GM19193 (cell line): Measurements from ENCODE around the gene FGFR1OP2.

Experiments
- POLR2A ChIP-seq: IDR thresholded peaks from 4 replicates; pipeline ENCODE4 v1.6.1; 2011; ENCODE audit not compliant: insufficient read depth, insufficient read length; ENCODE audit errors: extremely low read depth

The FGFR1OP2 gene

DNA sequence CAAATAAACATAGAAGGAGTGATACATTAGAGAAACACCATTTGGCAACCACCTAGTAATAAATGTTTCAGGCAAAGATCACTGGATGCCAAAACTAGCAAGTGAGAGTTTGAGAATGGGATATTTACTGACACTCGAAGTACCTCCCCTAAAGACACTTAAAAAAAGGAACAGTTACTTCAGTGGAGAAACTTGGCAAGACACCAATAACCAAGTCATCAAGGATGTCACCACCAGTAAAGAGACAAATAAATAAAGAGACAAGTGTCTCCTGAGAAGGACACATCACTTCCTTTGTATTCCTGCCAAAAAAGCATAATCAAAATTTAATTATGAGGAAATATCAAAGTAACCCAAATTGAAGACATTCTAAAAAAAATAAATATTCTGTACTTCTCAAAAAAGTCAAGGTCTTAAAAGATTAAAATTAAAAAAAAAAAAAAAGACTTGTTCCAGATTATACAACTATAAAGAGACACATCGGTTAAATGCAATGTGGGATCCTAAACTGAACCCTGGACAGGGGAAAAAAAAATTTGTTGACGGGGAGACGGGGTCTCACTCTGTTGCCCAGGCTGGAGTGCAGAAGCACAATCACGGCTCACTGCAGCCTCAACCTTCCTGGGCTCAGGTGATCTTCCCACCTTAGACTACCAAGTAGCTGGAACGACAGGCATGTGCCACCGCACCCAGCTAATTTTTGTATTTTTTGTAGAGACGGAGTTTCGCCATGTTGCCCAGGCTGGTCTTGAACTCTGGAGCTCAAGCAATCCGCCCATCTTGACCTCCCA is 49.6 kb downstream of the FGFR1OP2 start:
- no peak for TF ChIP-seq POLR2A

DNA sequence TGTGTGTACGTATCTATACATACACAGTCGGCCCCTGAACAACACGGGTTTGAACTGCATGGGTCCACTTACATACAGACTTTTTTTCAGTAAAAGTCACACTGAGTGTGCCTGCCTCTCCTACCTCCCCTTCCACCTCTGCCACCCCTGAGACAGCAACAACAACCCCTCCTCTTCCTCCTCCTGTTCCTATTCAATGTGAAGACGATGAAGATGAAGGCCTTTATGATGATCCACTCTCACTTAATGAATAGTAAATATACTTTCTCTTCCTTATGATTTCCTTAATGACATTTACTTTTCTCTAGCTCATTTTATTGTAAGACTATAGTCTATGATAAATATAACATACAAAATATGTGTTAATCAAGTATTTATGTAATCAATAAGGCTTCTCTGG is 50.4 kb downstream of the FGFR1OP2 start:
- no peak for TF ChIP-seq POLR2A

DNA sequence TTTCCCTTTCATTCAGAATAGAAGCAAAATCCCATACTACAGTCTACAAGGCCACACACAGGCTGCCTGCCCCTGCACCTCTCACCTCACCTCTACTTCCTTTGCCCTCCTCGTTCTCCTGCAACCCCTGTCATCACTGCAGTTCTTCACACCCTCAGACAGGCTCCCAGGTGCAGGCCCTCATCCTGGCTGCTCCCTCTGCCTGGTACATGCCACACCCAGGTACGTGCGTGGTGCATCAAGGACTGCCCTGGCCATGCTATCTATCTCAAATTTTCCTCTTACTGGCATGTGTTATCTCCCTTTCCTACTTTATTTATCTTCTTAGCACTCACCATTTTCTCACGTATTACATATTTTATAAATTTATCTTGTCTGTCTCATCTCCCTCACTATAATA is 51.6 kb downstream of the FGFR1OP2 start:
- no peak for TF ChIP-seq POLR2A

DNA sequence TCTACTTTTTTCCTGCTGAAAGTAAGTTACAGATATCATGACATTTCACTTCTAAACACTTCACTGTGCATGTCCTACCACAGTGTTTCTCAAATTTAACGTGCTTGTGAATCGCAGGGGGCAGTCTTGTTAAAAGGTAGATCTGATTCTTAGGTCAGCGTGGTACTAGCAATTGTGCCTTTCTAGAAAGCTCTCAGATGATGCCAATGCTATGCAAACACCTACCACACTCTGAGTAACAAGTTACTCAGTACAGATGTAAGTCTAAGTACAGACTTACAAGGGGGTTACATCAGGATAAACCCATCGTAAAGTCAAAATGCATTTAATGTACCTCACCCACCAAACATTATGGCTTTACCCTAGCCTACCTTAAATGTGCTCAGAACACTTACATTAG is 53.6 kb downstream of the FGFR1OP2 start:
- no peak for TF ChIP-seq POLR2A

DNA sequence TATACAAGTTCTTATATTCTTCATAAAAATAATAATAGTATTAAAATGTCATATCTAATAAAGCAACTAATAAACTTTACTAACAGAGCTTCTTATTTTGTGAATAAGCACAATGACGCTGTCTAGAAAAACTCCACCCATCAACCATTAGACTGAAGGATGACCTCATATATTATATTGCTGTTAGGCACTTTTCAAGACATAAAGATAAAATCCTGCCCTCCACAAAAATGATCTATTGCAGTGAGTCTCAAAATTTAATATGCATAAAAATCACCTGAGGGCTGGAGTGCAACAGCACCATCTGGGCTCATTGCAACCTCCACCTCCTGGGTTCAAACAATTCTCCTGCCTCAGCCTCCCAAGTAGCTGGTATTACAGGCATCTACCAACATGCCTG is 55.8 kb downstream of the FGFR1OP2 start:
- TF ChIP-seq POLR2A = no peak

DNA sequence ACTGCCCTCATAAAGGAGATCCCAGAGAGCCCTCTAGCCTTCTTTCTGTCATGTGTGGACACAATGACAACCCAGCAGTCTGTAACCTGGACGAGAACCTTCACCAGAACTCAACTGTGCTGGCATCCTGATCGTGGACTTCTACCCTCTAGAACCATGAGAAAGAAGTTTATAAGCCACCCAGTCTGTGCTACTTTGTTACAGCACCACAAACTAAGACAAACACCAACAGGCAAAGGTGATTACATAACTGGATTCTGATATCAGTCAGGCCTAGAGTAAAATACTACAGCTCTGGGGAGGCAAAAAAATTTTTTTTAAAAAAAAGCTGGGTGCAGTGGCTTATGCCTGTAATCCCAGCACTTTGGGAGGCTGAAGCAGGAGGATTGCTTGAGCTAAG is 57.4 kb downstream of the FGFR1OP2 start:
- TF ChIP-seq POLR2A = no peak

DNA sequence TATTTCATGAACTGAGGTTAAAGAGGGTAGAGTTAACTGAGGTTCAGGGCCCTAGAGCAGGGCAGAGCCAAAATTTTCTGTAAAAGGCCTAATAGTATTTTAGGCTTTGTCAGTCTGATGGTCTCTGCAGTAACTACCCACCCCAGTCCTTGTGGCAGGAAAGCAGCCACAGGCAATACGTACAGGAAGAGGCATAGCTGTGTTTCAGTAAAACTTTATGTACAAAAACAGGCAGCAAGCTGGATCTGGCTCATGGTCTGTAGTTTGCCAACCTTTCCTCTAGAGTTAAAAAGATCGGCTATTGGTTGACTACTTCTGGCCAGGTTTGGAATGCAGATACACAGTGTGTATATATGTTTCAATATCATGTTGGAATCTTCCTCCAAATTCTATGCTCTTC is 58.7 kb downstream of the FGFR1OP2 start:
- TF ChIP-seq POLR2A = no peak

DNA sequence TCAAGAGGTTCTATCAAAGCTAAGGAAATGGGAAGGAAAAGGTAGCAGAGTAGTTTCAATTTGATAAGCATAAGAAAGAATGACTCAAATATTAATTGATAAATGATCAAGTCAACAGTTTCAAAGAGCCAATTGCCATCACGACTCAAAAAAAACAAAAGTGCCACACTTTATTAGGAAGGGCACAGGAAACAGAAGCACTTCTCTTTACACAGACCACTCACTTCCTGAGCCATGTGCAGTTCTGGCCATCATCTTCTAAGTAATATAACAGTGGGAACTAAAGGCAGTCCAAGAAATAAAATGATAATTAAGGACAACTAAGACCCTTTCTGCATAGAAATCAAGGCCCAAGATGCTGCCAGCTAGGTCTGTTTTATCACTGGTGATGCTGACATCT is 62.7 kb downstream of the FGFR1OP2 start:
- TF ChIP-seq POLR2A = no peak

DNA sequence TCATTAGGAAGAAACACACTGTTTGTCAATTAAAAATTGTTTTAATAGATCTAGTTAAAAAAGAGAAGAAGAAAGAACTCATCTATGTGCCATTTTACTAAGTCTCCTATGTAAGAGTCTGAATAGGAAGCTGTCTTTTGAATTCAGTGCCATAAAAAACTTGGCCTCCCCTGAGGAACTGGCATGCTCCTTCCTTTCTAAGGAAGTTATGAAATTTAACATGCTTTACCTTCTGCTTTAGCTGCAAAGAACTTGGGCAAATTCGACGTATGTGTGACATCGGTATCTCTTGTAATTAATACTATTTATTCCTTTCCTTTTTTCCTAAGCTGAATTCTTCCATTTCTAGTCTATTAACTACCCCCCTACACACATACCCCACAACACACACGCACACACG is 63.4 kb downstream of the FGFR1OP2 start:
- no peak for TF ChIP-seq POLR2A

DNA sequence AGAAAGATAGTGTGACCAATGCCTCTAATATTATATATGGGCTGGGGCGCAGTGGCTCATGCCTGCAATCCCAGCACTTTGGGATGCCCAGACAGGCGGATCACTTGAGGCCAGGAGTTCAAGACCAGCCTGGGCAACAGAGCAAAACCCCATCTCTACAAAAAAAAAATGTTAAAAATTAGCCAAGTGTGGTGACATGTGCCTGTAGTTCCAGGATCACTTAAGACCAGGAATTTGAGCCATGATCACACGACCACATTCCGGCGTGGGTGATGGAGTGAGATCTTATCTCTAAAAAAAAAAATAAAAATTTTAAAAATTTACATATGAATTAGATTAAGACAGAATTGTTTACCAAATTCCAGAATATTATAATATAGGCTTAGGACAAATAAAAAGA is 63.9 kb downstream of the FGFR1OP2 start:
- TF ChIP-seq POLR2A = no peak

DNA sequence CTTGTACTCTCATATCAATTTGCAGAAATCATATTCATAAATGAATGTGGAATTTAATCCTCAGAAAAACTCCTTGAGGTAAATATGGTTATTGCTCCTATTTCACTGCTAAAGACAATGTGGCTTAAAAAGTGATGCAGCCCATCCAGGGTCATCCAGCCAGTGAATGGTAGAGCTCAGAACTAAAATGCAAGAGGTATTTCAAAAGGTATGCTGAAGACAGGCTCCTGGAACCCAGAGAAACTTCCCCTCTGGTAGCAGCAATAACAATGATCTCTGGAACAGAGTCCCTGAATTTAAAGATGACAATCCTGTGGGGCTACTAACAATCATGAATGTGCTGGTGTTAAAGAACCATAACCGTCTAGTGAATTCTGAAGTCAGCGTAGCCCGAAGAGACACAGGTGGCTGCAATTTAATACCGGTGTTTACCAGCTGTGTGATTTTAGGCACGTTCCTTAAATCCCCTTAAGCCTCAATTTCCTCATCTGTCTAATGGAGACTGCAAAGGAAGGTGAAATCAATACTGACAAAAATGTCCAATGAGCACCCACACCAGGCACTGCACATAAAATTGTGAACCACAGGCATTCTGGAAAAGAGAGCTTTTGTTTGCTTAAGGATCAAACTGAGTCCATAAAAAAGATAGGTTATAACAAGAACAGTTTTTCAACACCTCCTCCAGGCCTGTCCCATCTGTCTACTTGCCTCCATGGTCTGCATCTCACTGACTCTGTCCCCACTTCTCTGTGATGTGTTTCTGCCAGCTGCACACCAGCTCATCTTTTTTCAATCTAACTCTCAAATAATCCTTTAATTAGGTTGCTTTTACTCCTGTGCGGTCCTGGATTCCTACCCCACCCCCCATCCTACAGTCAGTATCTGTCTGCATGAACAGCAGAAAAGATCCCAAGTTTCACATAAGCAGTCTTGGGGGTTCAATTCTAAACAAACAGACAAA is 65.4 kb downstream of the FGFR1OP2 start:
- no peak for TF ChIP-seq POLR2A

DNA sequence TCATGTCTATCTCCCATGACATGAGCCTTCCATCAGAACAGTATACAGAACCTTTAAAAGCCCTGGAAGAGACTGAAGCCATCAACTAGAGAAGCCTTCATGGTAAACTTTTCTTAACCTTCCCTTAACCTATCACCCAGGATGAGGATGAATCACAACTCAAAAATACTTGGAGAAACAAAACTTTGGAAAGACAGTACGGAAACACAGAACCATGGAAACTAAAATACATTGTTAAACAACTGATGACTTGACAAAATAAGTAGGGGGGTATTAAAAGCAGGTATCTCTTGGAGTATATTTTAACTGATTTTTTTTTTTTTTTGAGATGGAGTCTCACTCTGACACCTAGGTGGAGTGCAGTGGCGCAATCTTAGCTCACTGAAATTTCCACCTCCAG is 67.2 kb downstream of the FGFR1OP2 start:
- no peak for TF ChIP-seq POLR2A

DNA sequence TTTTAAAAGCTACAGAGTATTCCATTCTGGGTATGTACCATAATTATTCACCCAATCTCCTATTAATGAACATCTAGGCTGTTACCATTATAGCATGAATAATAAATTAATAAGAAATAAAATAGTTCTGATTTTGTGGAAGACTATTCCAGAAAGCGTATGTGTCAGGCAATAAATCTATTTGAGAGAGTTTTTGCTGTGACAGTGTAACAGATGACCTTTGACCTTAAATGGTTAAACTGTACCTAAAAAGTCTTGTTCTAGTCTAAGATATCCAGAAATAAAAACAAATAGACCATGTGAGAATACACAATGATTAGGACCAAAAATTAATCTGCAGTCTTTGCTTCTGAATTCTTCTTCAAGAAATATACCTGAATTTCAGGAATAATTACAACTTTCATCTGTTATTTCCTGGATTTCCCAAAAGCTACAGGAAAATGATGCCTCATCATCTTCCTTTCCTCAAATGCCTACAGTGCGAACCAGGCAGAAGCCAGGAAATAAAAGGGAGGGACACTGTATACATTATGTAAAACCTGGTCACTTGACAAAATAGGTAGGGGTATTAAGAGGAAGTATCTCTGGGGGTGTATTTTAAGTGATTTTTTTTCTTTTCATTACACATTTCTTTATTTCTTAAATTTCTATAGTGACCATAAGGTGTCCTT is 68.7 kb downstream of the FGFR1OP2 start:
- no peak for TF ChIP-seq POLR2A

DNA sequence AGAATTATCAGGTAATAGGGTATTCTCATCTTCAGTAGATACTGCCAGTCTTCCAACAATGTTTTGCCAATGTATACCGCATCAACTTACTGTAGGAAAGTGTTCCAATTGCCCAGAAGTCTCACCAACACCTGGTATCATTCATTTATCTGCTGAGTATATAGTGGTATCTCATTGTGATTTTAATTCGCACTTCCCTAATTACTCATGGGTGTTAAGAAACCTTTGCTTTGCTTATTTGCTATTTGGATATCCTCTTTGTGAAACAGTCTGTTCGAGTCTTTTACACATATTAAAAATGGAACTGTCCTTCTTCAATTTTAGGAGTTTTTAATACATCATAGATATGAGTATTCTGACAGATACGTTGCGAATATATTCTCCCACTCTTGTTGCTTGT is 69.8 kb downstream of the FGFR1OP2 start:
- no peak for TF ChIP-seq POLR2A

DNA sequence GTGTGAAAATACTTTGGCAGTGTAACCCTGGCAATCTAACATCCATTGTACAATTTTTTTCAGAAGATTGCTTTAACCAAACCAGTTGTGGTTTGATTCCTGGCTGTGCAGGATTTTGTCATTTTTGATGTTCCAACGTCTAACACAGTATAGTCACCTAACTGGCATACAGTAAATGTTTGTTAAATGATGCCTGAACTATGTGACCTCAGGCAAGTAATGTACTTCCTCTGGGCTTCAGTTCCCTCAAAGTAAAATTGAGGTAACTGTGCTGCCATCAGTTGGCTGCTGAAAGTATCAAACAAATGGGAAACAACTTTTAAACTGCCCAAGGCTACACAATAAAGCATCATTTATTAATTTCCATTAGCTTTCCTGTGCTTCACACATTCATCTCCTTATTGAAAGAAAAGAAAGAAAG is 71.6 kb downstream of the FGFR1OP2 start:
- no peak for TF ChIP-seq POLR2A
